K562 treated with DMSO at 1 percent for 48 hours (cell line): ENCODE results near the gene TMPRSS11A. TPM values are rescaled to one million over a fixed set of nuclear protein-coding genes. Genes with fewer than 3 reads are reported as not detected.

ENCODE experiments used
- total RNA-seq: library from RNA; unstranded; fragments of 300-600 nt; gene quantifications from 2 replicates; pipeline ENCODE4 v1.2.3, GENCODE V29; 2022; ENCODE audit warnings: low replicate concordance; ENCODE audit errors: extremely low read depth

TMPRSS11A gene
- not detected in 2 replicates for total RNA-seq

GRCh38 chr4:67963356-67963755, at the start of gene TMPRSS11A:
Gene TMPRSS11A, minus strand, starts transcription at chr4:67963493. Its CDS starts 100 bp downstream, at chr4:67963393.

GRCh38 chr4:67883902-67884301, 79.4 kb downstream of the TMPRSS11A start, which contains the start of gene TMPRSS11D:
Gene TMPRSS11D, minus strand, starts transcription at chr4:67884002. Its CDS starts 69 bp downstream, at chr4:67883933.

Other genes starting within 250 kb of the TMPRSS11A start
- not detected in 2 replicates for gene GNRHR, start 209.1 kb downstream of the TMPRSS11A start, total RNA-seq
- gene TMPRSS11D, start 79.5 kb downstream of the TMPRSS11A start, total RNA-seq, result not detected in 2 replicates
- not detected in 2 replicates for gene TMPRSS11F, start 166.4 kb upstream of the TMPRSS11A start, total RNA-seq